SIG-M5 treated with dmso at 0.1 percent for 504 hours (cell line): ENCODE data around the gene RFX1.
"Not testable (repeated sequence)": the region's sequence is repeated elsewhere in the genome, so short reads cannot be mapped to it uniquely, and the experiment has no call there.

ENCODE experiments used
- DNase-seq: peaks from one replicate; lab custom pipeline; 2025; ENCODE audit not compliant: unreplicated experiment; lab: John Stamatoyannopoulos, UW

The RFX1 gene

DNA sequence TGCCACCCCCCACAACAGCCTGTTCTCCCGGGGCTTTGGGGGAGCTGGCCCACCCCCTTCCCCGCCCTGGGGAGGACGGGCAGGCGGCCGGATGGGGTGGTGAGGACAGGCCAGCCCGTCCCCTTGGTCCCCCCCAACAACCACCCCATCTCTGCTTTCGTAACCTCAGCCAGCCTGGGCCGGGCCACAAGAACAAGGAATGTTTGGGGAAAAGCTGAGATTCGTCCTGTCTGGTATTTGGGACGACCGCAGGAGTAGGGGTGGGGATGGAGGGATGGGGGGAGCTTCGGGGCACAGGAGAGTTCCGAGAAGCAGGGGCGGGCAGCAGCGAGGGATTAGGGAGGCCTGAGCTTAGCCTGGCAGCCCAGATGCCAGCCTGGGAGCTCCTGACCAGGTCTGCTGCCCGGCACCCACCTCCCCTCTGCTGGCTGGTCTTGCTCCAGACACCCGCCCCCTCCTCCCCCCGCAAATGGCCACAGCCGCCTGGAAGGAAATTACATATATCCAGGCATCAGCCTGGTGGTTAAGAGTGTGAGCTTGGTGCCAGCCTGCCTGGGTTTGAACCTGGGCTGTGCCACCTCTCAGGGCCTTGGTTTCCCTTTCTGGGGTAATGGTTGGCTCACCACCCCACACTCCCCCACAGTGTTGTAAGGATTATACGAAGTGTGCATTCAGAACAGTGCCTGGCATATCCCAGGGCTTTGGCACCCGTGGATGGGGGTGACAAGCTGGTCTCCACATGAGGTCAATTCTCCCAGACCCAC lies 67.6 kb downstream of the RFX1 start, which contains the start of gene PODNL1:
Gene PODNL1 (minus strand): TSS at position 117 of the 764 bp plus-strand sequence. CDS start 236 bp downstream, outside the sequence.
- no peak for DNase-seq

DNA sequence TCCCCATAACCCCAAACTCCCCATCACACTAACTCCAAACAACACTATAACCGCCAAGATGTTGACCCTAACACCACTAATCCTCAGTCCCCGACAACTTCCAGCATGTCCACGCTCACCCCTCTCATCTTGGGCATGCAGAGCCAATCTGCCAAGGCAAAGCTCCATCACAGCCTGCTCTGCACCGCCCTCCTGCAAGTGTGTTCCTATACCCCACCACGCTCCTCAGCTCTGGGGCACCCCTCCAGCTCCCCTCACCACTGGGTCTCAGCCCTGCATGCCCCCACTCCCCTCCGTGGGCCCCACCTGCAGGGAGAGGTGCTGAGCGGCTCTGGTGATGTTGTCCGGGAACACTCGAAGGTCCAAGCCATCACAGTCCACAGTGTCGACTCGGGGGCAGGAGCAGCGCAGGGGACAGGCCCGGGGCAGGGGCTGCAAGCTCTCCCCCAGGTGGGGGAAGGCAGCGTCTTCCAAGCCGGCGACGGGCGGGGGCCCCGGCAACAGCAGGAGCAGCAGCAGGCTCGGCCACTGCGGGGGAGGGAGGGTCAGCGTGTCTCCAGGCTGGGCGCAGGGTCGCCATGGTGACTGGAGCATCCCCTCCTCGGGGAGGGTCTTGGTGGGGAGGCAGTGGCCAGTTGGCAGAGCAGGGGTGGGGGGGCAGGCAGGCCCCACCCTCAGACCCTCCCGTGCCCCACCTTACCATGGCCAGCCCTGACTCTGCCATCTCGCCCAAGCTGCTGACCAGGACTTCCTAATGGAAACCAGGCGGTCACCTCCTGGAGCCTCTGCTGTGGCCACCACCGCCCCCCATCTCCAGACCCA lies 68.4 kb downstream of the RFX1 start:
- no peak for DNase-seq

DNA sequence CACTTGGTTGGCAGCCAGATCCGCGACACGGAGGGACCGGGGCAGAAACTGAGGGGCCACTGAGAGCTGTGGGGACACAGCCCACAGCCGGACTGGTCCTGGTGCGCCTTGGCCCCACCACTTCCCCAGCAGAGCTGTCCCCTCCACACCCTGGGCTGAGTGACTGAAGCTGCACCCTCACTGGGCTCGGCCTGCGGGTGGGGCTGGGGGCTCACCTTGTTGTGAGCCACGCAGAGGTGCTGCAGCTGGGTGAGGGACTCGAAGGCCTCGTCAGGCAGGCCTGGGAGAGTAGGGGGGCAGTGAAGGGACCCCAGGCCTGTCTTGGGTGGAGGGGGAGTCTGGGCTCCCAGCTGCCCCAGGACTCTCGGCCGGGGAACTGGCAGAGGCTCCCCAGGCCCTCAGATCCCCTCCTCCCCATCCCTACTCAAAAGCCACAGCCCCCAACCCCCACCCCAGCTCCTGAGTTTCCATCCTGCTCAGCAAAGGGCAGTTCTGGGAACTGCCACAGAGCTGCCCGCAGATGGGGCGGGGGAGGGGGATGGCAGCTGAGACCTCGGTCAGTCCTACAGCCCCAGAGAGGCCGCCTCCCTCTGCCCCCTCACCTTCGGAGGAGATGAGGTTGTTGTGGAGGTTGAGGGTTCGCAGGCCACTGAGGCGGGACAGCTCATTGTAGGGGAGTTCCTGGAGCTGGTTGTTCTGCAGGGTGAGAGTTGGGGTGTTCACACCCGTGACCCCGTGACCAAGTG lies 70.2 kb downstream of the RFX1 start:
- no peak for DNase-seq

DNA sequence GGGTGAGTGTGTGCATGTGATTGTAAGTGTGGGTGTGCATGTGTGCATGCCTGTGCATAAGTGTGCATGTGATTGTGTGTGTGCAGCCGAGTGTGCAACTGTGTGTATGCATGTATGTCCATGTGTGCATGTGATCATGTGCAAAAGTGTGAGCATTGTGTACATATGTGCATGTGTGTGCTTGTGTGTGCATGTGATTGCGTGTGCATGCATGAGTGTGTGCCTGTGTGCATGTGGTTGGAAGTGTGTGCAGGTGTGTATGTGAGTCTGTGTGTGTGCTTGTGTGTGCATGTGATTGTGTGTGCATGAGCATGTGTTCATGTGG lies 71.4 kb downstream of the RFX1 start:
- DNase-seq = no peak

DNA sequence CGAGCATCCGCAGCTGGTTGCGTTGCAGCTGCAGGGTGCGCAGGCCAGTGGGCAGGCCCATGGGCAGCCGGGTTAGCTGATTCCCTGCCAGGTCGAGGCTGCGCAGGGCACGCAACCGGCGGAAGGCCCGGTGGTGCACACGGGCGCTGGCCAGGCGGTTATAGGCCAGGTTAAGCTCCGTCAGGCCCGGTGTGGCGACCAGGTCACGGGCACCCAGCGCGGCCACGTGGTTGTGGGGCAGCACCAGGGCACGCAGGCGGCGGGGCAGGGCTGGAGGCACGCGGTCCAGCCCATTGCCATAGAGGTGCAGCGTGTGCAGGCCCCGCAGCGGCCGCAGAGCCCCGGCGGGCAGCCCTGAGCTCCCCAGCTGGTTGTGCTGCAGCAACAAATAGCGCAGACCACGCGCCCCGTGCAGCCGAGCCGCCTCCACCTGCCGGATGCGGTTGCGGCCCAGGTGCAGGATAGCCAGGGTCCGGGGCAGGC lies 73.2 kb downstream of the RFX1 start:
- no peak for DNase-seq

DNA sequence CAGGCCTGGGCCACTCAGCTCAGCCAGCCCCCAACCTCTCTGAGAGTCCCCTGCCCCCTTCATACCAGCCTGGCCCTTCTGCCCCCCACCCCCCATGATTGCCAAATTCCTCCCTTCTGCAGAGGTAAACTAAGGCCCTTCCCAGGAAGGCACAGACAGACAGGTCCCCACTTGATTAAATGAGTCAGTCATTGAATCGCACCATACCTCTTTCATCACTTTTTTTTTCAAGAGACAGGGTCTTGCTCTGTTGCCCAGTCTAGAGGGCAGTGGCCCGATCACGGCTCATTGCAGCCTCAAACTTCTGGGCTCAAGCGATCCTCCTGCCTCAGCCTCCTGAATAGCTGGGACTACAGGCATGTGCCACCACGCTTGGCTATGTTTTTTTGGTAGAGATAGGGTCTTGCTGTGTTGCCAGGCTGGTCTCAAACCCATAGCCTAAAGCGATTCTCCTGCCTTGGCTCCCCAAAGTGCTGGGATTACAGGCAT lies 73.9 kb downstream of the RFX1 start:
- no peak for DNase-seq

DNA sequence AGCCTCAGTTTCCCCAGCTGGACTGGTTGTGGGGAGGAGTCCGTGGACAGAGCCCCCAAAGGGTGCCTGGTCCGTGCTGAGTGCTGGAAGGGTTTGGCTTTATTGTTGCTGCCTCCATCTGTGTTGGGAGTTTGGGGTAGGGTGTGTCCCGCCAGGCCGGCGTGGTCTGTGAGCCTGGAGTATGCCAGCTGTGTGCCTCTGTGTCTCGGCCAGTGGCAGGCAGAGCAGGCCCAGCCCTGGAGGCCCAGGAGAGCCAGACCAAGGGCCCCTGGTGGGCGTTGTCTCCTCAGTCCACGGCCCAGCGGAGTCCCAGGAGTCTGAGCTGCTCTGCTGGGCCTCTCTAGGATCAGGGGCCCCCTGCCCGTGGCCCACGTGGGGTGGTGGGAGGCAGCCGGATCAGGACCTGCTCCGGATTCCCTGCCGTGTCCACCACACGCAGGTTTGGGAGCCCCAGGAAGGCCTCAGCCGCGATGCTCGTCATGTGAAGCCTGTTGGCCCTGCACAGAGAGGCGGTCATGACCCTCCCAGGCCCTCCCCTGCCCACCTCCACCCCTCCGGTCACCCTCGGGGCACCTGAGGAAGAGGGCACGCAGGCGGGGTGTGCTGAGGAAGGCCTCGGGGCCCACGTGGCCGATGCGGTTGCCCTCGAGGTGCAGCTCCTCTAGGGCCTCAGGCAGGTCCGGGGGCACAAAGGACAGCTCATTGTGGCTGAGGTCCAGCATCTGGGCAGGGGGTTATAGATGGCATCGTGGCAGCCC lies 74.5 kb downstream of the RFX1 start:
- DNase-seq = no peak

DNA sequence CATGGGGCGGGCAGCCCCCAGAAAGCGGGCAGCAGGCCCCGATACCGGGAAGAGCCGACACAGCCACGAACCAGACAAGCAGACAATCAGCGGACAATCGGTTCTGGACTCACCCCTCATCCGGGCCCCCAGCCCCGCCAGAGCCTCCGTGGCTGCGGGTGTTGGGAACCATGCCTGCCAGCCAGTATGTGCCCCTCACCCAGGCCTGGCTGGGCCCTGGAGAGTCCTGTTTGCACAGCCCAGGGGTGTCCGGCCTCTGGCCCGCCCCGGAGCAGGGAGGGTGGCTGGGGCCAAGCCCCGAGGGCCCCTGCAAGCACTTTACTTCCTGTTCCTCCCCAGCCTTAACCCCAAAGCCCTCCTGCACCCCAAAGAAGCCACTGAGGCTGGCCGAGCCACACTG lies 75.7 kb downstream of the RFX1 start:
- no peak for DNase-seq

DNA sequence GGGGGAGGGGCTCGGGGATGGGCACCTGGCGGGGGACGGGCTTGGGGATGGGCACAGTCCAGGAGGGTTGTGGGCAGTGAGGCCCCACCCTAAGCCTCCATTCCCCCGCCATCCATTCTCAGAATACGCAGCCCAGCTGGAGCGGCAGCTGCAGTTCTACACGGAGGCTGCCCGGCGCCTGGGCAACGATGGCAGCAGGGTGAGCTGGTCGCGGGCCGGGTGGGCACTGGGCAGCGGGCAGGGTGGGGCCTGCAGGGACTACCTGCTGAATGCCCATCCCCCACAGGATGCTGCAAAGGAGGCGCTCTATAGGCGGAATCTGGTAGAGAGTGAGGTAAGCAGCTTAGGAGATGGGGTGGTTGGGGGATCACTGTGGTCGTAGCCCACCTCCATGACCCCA lies 76.2 kb downstream of the RFX1 start:
- DNase-seq = no peak

DNA sequence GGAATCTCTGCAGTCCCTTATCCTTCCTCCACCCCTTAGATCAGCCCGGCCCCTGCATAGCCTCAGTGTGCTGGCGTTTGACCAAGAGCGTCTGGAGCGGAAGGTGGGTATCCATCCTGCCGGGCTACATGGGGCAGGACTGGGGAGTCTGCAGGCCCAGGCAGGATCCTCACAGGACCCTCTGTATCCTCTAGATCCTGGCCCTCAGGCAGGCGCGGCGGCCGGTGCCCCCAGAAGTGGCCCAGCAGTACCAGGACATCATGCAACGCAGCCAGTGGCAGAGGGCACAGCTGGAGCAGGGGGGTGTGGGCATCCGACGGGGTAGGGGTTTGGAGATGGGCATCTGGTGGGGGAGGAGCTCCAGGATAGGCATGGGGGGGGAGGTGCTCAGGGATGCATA lies 76.8 kb downstream of the RFX1 start:
- DNase-seq = no peak

DNA sequence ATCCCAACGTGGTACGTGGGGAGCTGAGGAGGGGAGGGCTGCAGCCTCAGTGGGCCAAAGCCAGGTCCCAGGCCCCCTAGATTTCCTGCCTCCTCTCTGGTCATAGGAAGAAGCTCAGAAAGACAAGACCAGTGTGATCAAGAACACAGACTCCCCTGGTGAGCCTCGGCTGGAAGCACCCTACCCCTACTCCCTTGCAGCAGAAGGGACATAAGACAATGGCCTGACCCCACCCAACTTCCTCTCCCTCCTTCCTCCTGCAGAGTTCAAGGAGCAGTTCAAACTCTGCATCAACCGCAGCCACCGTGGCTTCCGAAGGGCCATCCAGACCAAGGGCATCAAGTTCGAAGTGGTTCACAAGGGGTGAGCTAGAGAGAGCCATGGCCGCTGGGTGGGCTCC lies 79.4 kb downstream of the RFX1 start:
- DNase-seq = no peak

DNA sequence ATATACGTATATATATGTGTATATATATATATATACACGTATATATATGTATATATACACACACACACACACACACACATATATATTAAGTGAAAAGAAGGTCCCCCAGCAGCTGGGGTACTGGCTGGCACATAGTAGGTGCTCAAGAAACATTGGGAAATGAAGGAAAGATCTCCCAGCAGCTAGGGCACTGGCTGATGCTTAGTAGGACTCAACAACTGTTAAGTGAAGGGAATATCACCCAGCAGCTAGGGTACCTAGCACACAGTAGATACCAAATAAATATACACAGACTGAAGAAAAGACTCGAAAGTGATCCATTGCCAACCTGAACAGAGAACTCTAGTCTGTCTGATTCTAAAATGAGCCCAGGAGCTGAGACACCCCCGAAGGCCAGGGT lies 80.1 kb downstream of the RFX1 start:
- no peak for DNase-seq

DNA sequence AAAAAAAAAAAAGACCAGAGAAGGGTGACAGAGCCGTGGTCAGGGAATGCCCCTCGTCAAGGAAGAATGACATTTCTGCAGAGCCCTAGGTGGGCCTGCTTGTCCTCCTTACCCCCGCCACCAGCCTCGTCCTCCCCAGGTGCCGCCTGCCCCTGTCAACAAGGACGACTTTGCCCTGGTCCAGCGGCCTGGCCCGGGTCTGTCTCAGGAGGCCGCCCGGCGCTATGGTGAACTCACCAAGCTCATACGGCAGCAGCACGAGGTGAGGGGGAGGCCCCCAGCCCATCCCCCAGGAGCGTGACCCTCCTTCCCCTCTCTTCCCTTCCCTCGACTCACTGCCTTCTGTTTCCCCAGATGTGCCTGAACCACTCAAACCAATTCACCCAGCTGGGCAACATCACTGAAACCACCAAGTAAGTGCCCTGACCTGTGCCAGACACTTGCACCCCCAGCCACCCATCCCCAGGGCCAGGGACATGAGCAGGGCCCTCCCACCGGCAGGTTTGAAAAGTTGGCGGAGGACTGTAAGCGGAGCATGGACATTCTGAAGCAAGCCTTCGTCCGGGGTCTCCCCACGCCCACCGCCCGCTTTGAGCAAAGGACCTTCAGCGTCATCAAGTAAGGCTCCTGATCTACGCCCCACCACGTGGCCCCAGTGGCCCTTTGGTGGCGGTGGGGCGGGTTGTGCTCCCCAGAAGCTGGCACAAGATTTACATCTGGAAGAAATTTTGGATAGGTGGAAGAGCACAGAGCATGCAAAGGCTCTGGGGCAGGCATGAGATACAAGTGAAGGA lies 82.7 kb downstream of the RFX1 start:
- no peak for DNase-seq

DNA sequence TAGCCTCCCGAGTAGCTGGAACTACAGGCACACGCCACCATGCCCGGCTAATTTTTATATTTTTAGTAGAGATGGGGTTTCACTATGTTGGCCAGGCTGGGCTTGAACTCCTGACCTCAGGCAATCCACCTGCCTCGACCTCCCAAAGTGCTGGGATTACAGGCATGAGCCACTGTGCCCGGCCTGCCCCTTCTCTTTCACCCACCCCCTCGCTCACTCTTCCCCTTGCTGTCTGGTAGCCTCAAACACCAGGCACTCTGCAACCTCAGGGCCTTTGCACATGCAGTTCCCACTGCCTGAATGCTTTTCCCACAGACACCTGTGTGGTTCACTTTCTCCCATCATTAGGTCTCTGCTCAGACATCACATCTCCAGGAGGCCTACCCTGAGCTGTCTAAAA lies 84.0 kb downstream of the RFX1 start:
- not testable (repeated sequence) for DNase-seq

DNA sequence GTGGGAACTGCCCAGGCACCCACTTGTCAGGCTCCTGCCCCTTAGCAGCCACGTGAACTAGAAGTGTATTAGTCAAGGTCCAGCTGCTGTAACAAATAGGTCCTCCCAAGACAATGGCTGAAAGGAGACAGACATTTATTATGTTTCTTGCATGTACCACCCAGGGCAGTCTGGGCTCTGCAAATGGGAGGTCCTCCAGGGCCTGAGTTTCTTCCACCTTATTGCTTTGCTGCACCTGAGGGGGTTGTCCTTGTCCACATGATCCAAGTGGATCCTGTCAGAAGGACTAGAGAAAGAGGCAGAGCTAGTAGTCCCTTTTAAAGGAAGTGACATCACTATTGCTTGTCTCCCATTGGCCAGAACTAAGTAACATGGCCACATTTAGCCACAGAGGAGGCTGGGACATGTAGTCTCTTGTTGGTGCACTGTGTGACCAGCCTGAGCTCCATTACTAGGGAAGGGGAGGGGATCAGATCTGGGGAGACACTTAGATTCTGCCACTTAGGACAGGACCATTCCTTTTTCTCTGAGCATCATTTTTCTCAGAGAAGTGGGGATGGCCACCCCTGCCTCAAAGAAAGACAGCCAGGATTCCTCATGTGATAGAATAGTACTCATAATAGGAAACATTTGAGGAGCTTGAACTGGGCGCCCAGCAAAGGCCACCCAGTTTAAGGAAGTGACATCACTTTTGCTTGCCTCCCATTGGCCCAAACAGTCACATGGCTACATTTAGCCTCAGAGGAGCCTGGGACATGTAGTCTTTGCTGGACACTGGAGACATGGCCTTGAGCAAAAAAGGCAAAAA lies 85.0 kb downstream of the RFX1 start:
- DNase-seq = peak; percentile 49

DNA sequence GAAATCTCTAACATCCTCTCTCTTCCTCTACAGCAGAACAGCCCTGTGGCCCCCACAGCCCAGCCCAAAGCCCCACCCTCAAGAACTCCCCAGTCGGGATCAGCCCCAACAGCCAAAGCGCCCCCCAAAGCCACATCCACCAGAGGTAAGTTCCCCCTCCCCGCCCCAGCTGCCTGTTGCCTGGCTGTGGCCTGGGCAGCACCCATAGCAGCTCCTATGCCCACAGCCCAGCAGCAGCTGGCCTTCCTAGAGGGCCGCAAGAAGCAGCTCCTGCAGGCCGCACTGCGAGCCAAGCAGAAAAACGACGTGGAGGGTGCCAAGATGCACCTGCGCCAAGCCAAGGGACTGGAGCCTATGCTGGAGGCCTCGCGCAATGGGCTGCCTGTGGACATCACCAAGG lies 85.6 kb downstream of the RFX1 start:
- no peak for DNase-seq

DNA sequence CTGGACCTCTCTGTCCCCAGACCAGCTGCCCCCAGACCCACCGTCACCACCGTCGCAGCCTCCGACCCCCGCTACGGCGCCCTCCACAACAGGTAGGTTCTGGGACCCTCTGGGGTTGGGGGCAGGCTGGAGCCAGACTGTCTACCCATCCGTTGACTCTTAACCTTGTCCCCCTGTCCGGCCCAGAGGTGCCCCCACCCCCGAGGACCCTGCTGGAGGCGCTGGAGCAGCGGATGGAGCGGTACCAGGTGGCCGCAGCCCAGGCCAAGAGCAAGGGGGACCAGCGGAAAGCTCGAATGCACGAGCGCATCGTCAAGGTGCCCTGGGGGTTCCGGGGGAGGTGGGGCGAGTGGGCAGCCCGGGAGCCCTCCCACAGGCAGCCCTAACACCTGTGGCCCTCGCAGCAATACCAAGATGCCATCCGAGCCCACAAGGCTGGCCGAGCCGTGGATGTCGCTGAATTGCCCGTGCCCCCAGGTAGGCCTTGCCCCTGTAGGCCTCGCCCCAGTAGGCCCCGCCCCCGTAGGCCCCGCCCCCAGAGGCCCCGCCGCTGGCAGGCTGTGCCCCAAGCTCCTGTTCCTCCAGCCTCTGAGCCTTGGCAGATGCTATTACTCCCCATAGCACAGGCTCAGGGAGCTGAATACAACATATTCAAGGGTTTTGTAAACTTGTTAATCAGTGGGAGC lies 87.3 kb downstream of the RFX1 start:
- DNase-seq = no peak

DNA sequence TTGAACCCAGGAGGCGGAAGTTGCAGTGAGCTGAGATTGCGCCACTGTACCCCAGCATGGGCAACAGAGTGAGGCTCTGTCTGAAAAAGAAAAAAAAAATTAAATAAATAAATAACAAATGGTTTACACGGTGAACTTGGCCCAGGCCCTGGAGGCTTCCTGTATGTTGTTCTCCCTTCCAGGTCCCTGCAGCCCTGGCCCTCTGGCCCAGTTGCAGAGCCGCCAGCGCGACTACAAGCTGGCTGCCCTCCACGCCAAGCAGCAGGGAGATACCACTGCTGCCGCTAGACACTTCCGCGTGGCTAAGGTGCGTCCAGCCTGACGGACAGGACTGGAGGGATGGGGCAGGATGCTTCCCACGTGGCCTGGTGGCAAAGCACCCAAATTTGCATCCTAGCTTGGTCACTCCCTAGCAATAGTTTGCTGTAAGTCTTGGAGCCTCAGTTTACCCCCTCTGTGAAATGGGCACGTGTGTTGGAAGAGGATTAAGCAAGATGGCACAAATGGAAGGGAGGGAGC lies 88.2 kb downstream of the RFX1 start:
- DNase-seq = no peak
